Muscle of leg (tissue), 11 donors: Measurements from ENCODE around the gene GCN1. TPM values are rescaled to one million over a fixed set of nuclear protein-coding genes. Genes with fewer than 3 reads are reported as not detected.
"Not testable (repeated sequence)": the region's sequence is repeated elsewhere in the genome, so short reads cannot be mapped to it uniquely, and the experiment has no call there.

Experiments
- DNase-seq: peaks from one replicate; pipeline ENCODE4 v3.0.0; 2013
- H3K27ac ChIP-seq: one replicate; pipeline ENCODE4 v1.5.1; 2013; ENCODE audit warnings: mild to moderate bottlenecking, low read length, control low read depth
- H3K27me3 ChIP-seq: one replicate; pipeline ENCODE4 v1.6.1; 2013; ENCODE audit warnings: low read length; ENCODE audit not compliant: control insufficient read depth, insufficient read depth
- H3K36me3 ChIP-seq: one replicate; pipeline ENCODE4 v1.6.1; 2013; ENCODE audit warnings: low read length; ENCODE audit not compliant: control insufficient read depth, insufficient read depth
- H3K4me1 ChIP-seq: one replicate; pipeline ENCODE4 v1.6.1; 2013; ENCODE audit warnings: low read length; ENCODE audit not compliant: control insufficient read depth, insufficient read depth
- H3K4me3 ChIP-seq: one replicate; pipeline ENCODE4 v1.5.1; 2013; ENCODE audit warnings: low read length, control low read depth
- H3K9me3 ChIP-seq: replicated peaks from 2 replicates; pipeline ENCODE4 v1.6.1; 2013; ENCODE audit warnings: low read depth, low read length; ENCODE audit not compliant: control insufficient read depth
- WGBS: methylation state at CpG from one replicate; pipeline ENCODE4 v1.1.5; 2013; ENCODE audit warnings: missing lambda C conversion rate; ENCODE audit not compliant: insufficient coverage; 5-methylcytosine and 5-hydroxymethylcytosine counted together
- polyA plus RNA-seq, 8 donors: library from polyadenylated mRNA; unstranded; fragments of 120-200 nt; gene quantifications; one replicate each; pipeline versions ENCODE4 v1.2.1 to v1.2.3, GENCODE V29; 2013; ENCODE audit warnings: inconsistent platforms in 1 of 8, low replicate concordance in 1 of 8; ENCODE audit not compliant: insufficient read length in 8 of 8, insufficient read depth in 1 of 8
- total RNA-seq: library from RNA; stranded (reverse); fragments of 120-200 nt; gene quantifications from one replicate; pipeline ENCODE4 v1.2.4, GENCODE V29; 2013

Gene GCN1
- total and polyA plus RNA-seq, 9 donors: 34.9 to 50.6 (median 43.5) TPM

GRCh38 chr12:120237360-120238171 lies 43.1 kb upstream of the GCN1 start:
- peaks cover 8% of the 10 kb centered on the region for H3K36me3 ChIP-seq
- H3K9me3 ChIP-seq: no peaks in the 10 kb centered on the region
- H3K27ac ChIP-seq: peak overlapping the region; percentile 94
- no peak overlapping the region for H3K4me3 ChIP-seq
- no peaks in the 10 kb centered on the region for H3K27me3 ChIP-seq
- peak; percentile 78 for DNase-seq
- H3K4me1 ChIP-seq: peaks cover 97% of the 10 kb centered on the region
- WGBS: 46% methylated on average over 4 of the region's 13 CpGs

GRCh38 chr12:120236809-120237208 lies 42.3 kb upstream of the GCN1 start:
- not testable (repeated sequence) for H3K36me3 ChIP-seq, H3K27me3 ChIP-seq, DNase-seq, H3K4me3 ChIP-seq, H3K9me3 ChIP-seq
- Histone ChIP-seq H3K4me1 (peaks cover 97% of the 10 kb centered on the region), H3K27ac (peak overlapping the region; percentile 94)
- WGBS: no CpG with 5 or more reads among the region's 3 CpGs

- peaks cover 5% of the 10 kb centered on the region for H3K36me3 ChIP-seq
- 68% methylated on average over 17 of the region's 18 CpGs for WGBS
- no peaks in the 10 kb centered on the region for H3K27me3 ChIP-seq
- H3K4me3 ChIP-seq: no peak overlapping the region
- H3K4me1 ChIP-seq: peaks cover 97% of the 10 kb centered on the region
- peak overlapping the region; percentile 97 for H3K27ac ChIP-seq
- no peaks in the 10 kb centered on the region for H3K9me3 ChIP-seq
- peak; percentile 77 for DNase-seq
These were observed 41.1 kb upstream of the GCN1 start for GRCh38 chr12:120235369-120236323.

GRCh38 chr12:120234643-120235368 lies 40.3 kb upstream of the GCN1 start:
- Histone ChIP-seq H3K4me3 (peak overlapping the region; percentile 15), H3K4me1 (peaks cover 97% of the 10 kb centered on the region), H3K27ac (peak overlapping the region; percentile 97), H3K27me3 (no peaks in the 10 kb centered on the region), H3K9me3 (no peaks in the 10 kb centered on the region), H3K36me3 (no peaks in the 10 kb centered on the region)
- 9% methylated on average over 8 of the region's 13 CpGs for WGBS
- DNase-seq: peak; percentile 96

- Histone ChIP-seq H3K9me3 (no peaks in the 10 kb centered on the region), H3K27ac (peak overlapping the region; percentile 97), H3K27me3 (no peaks in the 10 kb centered on the region), H3K4me3 (no peak overlapping the region), H3K4me1 (peaks cover 94% of the 10 kb centered on the region), H3K36me3 (peaks cover 1% of the 10 kb centered on the region)
- WGBS: 38% methylated on average over 1 of the region's 3 CpGs
- peak; percentile 58 for DNase-seq
These were observed 36.9 kb upstream of the GCN1 start for GRCh38 chr12:120231316-120232011.

GRCh38 chr12:120230974-120231315 lies 36.4 kb upstream of the GCN1 start:
- H3K27ac ChIP-seq: peak overlapping the region; percentile 97
- H3K4me3 ChIP-seq: no peak overlapping the region
- no CpG with 5 or more reads among the region's 6 CpGs for WGBS

GRCh38 chr12:120230326-120230973 lies 35.9 kb upstream of the GCN1 start:
- 40% methylated on average over 2 of the region's 9 CpGs for WGBS
- Histone ChIP-seq H3K4me3 (no peak overlapping the region), H3K9me3 (no peaks in the 10 kb centered on the region), H3K27ac (peak overlapping the region; percentile 97), H3K27me3 (no peaks in the 10 kb centered on the region), H3K4me1 (peaks cover 94% of the 10 kb centered on the region), H3K36me3 (peaks cover 7% of the 10 kb centered on the region)
- peak; percentile 91 for DNase-seq

More at GRCh38 chr12:120230974-120231315, 36.4 kb upstream of the GCN1 start:
- no peak for DNase-seq
- Histone ChIP-seq H3K27me3 (no peaks in the 10 kb centered on the region), H3K4me1 (peaks cover 94% of the 10 kb centered on the region), H3K9me3 (no peaks in the 10 kb centered on the region), H3K36me3 (peaks cover 6% of the 10 kb centered on the region)

- Histone ChIP-seq H3K27ac (peak overlapping the region; percentile 97), H3K27me3 (no peaks in the 10 kb centered on the region), H3K4me3 (no peak overlapping the region), H3K36me3 (peaks cover 7% of the 10 kb centered on the region), H3K9me3 (no peaks in the 10 kb centered on the region), H3K4me1 (peaks cover 94% of the 10 kb centered on the region)
- peak; percentile 54 for DNase-seq
- WGBS: 43% methylated on average over 8 of the region's 12 CpGs
These were observed 35.2 kb upstream of the GCN1 start for GRCh38 chr12:120229487-120230325.
